GM19397 (cell line): ENCODE measurements around the gene CGB2.
"Not testable (repeated sequence)": the region's sequence is repeated elsewhere in the genome, so short reads cannot be mapped to it uniquely, and the experiment has no call there.

Source experiments
- ATAC-seq: cut with Tn5 transposase; IDR thresholded peaks from one replicate; pipeline ENCODE4 v1.9.1; 2021; ENCODE audit warnings: mild to moderate bottlenecking, moderate library complexity; ENCODE audit not compliant: unreplicated experiment

The CGB2 gene

GRCh38 chr19:49009828-49010227, 21.9 kb upstream of the CGB2 start:
- ATAC-seq = no peak

GRCh38 chr19:49010453-49010852, 21.2 kb upstream of the CGB2 start:
- ATAC-seq = no peak

- ATAC-seq = no peak
Measured at GRCh38 chr19:49011194-49011593, 20.5 kb upstream of the CGB2 start.

- ATAC-seq = no peak
Measured at GRCh38 chr19:49014123-49014869, 17.4 kb upstream of the CGB2 start.

GRCh38 chr19:49014870-49015255, 16.8 kb upstream of the CGB2 start:
- ATAC-seq = no peak

- no peak for ATAC-seq
Measured at GRCh38 chr19:49016067-49016839, 15.4 kb upstream of the CGB2 start.

GRCh38 chr19:49017041-49017665, 14.5 kb upstream of the CGB2 start, which contains the start of gene LHB:
TSS of gene LHB (minus strand) at chr19:49017091. CDS start at chr19:49017081, 10 bp downstream.
- ATAC-seq = no peak

GRCh38 chr19:49017666-49018351, 13.9 kb upstream of the CGB2 start:
- ATAC-seq = no peak

- not testable (repeated sequence) for ATAC-seq
Measured at GRCh38 chr19:49018388-49019241, 13.1 kb upstream of the CGB2 start.

GRCh38 chr19:49019242-49019932, 12.3 kb upstream of the CGB2 start:
- ATAC-seq = no peak

- no peak for ATAC-seq
Measured at GRCh38 chr19:49020342-49020741, 11.3 kb upstream of the CGB2 start.

GRCh38 chr19:49020931-49021895, 10.5 kb upstream of the CGB2 start:
- ATAC-seq = no peak

GRCh38 chr19:49022116-49022515, 9.6 kb upstream of the CGB2 start:
- ATAC-seq = no peak

GRCh38 chr19:49024233-49024632, 7.5 kb upstream of the CGB2 start, which contains the start of gene CGB3:
TSS of gene CGB3 (minus strand) at chr19:49024333. CDS start at chr19:49023971, 362 bp downstream.
- not testable (repeated sequence) for ATAC-seq

- ATAC-seq = not testable (repeated sequence)
Measured at GRCh38 chr19:49025088-49025487, 6.6 kb upstream of the CGB2 start.

GRCh38 chr19:49025599-49025998, 6.1 kb upstream of the CGB2 start:
- not testable (repeated sequence) for ATAC-seq

GRCh38 chr19:49028686-49029085, 3.0 kb upstream of the CGB2 start:
- ATAC-seq = not testable (repeated sequence)

GRCh38 chr19:49029749-49030148, 1.9 kb upstream of the CGB2 start:
- ATAC-seq = not testable (repeated sequence)
